Measurements from ENCODE around the gene ODAD2.

DNA sequence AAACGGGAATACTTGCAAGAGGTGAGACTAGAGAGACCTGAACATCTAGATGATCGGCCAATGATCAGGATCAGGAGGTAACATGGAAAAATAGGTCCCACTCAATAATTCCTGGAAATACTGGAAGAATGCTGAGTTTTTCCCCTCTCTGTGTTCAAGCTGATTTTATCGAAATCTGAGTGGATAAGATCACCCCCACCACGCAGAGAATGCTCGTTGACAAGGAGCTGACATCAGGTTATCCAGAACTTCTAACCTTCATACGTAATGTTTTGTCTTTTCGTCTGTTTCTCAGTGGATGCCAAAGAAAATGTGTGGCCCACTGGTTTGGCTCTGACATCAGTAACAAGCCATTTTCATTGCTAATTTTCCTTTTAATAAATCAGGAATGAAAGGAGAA is 194.7 kb downstream of the ODAD2 start:
- TF ChIP-seq BHLHE40 (IDR thresholded peaks at IDR 0.05; ENCODE audit: borderline replicate concordance) (no peak), SUZ12 (IDR thresholded peaks at IDR 0.05) (no peak), SP1 (IDR thresholded peaks at IDR 0.05) (no peak), ELF4 (IDR thresholded peaks at IDR 0.05) (no peak)
